Chondrocyte (in vitro differentiated cells): ENCODE results near the gene MRPS18A. TPM values are rescaled to one million over a fixed set of nuclear protein-coding genes. Genes with fewer than 3 reads are reported as not detected.
A peak's percentile ranks its signal among the peaks of the same experiment; 100 is the strongest.

ENCODE experiments used
- DNase-seq: peaks from one replicate; pipeline ENCODE4 v3.0.0; 2021; ENCODE audit warnings: mixed read lengths, low spot score
- H3K27ac Mint-ChIP-seq: one replicate; pipeline ENCODE4 v1.8.0; 2021; ENCODE audit warnings: mild to moderate bottlenecking, moderate library complexity, mixed read lengths; ENCODE audit not compliant: unreplicated experiment
- H3K27me3 Mint-ChIP-seq: 2 replicates; pipeline ENCODE4 v1.8.0; 2021; ENCODE audit warnings: low read depth, mixed read lengths
- H3K36me3 Mint-ChIP-seq: 2 replicates; pipeline ENCODE4 v1.8.0; 2021; ENCODE audit warnings: low read depth, mixed read lengths
- H3K4me1 Mint-ChIP-seq: 2 replicates; pipeline ENCODE4 v1.8.0; 2021; ENCODE audit warnings: low read depth, mild to moderate bottlenecking, mixed read lengths
- H3K4me3 Mint-ChIP-seq: one replicate; pipeline ENCODE4 v1.8.0; 2021; ENCODE audit warnings: mild to moderate bottlenecking, moderate library complexity, mixed read lengths; ENCODE audit not compliant: unreplicated experiment
- H3K9me3 Mint-ChIP-seq: 2 replicates; pipeline ENCODE4 v1.8.0; 2021; ENCODE audit warnings: low read depth, mixed read lengths
- CTCF ChIP-seq: fragments of 200-600 bp; sonication (generic); IDR thresholded peaks from 2 replicates; pipeline ENCODE4 v1.5.0; 2021; ENCODE audit warnings: antibody characterized with exemption, mild to moderate bottlenecking, moderate library complexity
- total RNA-seq: library from RNA; stranded (reverse); gene quantifications from 3 replicates; pipeline ENCODE4 v1.2.1, GENCODE V29; 2021

MRPS18A gene
- total RNA-seq, 1 donor from 2014 or later, result 26.8 TPM

- Mint-ChIP-seq H3K36me3 (no peaks in the 10 kb centered on the region), H3K27ac (no peak overlapping the region), H3K27me3 (no peaks in the 10 kb centered on the region), H3K4me1 (peaks cover 4% of the 10 kb centered on the region), H3K4me3 (no peak overlapping the region), H3K9me3 (no peaks in the 10 kb centered on the region)
- no peak for DNase-seq
- TF ChIP-seq CTCF, result no peak
Observed at GRCh38 chr6:43647613-43648012, 40.0 kb downstream of the MRPS18A start.

GRCh38 chr6:43645613-43645964 lies 42.0 kb downstream of the MRPS18A start:
- H3K27ac Mint-ChIP-seq, result peak overlapping the region; percentile 62
- H3K36me3 Mint-ChIP-seq, result peaks cover 4% of the 10 kb centered on the region
- no peak for TF ChIP-seq CTCF
- no peak for DNase-seq
- no peaks in the 10 kb centered on the region for H3K9me3 Mint-ChIP-seq
- H3K4me1 Mint-ChIP-seq, result peaks cover 4% of the 10 kb centered on the region
- H3K4me3 Mint-ChIP-seq, result peak overlapping the region; percentile 73
- no peaks in the 10 kb centered on the region for H3K27me3 Mint-ChIP-seq

- peaks cover 9% of the 10 kb centered on the region for H3K36me3 Mint-ChIP-seq
- peak within 1 kb of the TSS; percentile 62 for H3K27ac Mint-ChIP-seq
Observed at GRCh38 chr6:43644940-43645612, 42.5 kb downstream of the MRPS18A start, which contains the start of gene RSPH9. TSS of gene RSPH9 (plus strand) at chr6:43645036. CDS start at chr6:43645099, 63 bp downstream.

GRCh38 chr6:43639984-43640800 lies 47.4 kb downstream of the MRPS18A start:
- no peak for DNase-seq
- H3K27ac Mint-ChIP-seq, result no peak overlapping the region
- no peaks in the 10 kb centered on the region for H3K9me3 Mint-ChIP-seq
- H3K36me3 Mint-ChIP-seq, result peaks cover 18% of the 10 kb centered on the region
- no peak for TF ChIP-seq CTCF
- H3K4me3 Mint-ChIP-seq, result no peak overlapping the region
- no peaks in the 10 kb centered on the region for H3K27me3 Mint-ChIP-seq
- H3K4me1 Mint-ChIP-seq, result peaks cover 27% of the 10 kb centered on the region

More at GRCh38 chr6:43644940-43645612, 42.5 kb downstream of the MRPS18A start, which contains the start of gene RSPH9:
- DNase-seq, result no peak
- Mint-ChIP-seq H3K4me1 (peaks cover 4% of the 10 kb centered on the region), H3K4me3 (peak within 1 kb of the TSS; percentile 73), H3K27me3 (no peaks in the 10 kb centered on the region), H3K9me3 (no peaks in the 10 kb centered on the region)
- TF ChIP-seq CTCF, result no peak

- peak; percentile 8 for DNase-seq
- Mint-ChIP-seq H3K27ac (peak overlapping the region; percentile 91), H3K4me1 (peaks cover 28% of the 10 kb centered on the region), H3K36me3 (peaks cover 15% of the 10 kb centered on the region), H3K9me3 (no peaks in the 10 kb centered on the region), H3K4me3 (peak overlapping the region; percentile 99), H3K27me3 (no peaks in the 10 kb centered on the region)
- no peak for TF ChIP-seq CTCF
Observed at GRCh38 chr6:43636308-43636659, 51.3 kb downstream of the MRPS18A start.
